ENCODE measurements around the gene SETDB1.
A peak's percentile ranks its signal among the peaks of the same experiment; 100 is the strongest.

Gene SETDB1

GRCh38 chr1:150926097-150926741 lies at the start of gene SETDB1 (continued):
- TF ChIP-seq PRDM4 (tag by site-specific recombination; IDR thresholded peaks at IDR 0.05): peak; percentile 71
- no peak for TF ChIP-seq ZSCAN5A (tag by site-specific recombination; IDR thresholded peaks at IDR 0.05)
- no peak for TF ChIP-seq RBAK (tag by site-specific recombination; IDR thresholded peaks at IDR 0.05)
- no peak for TF ChIP-seq ZNF670 (tag by site-specific recombination; IDR thresholded peaks at IDR 0.05; ENCODE audit: low read depth)
- TF ChIP-seq ZBTB20 (tag by site-specific recombination; IDR thresholded peaks at IDR 0.05): no peak
- TF ChIP-seq WT1 (tag by site-specific recombination; IDR thresholded peaks at IDR 0.05): no peak
- TF ChIP-seq ZNF133 (tag by site-specific recombination; IDR thresholded peaks at IDR 0.05): no peak
- TF ChIP-seq ZNF311 (tag by site-specific recombination; IDR thresholded peaks at IDR 0.05; ENCODE audit: borderline replicate concordance): no peak
- no peak for TF ChIP-seq ZNF169 (tag by site-specific recombination; IDR thresholded peaks at IDR 0.05)
- no peak for TF ChIP-seq HOXD13 (CRISPR knock-in tag; IDR thresholded peaks at IDR 0.05; ENCODE audit: borderline replicate concordance)
- TF ChIP-seq ZNF501 (tag by site-specific recombination; IDR thresholded peaks at IDR 0.05): peak; percentile 94
- no peak for TF ChIP-seq ZNF266 (tag by site-specific recombination; IDR thresholded peaks at IDR 0.05; ENCODE audit: low read depth)
- TF ChIP-seq ZNF629 (tag by site-specific recombination; IDR thresholded peaks at IDR 0.05): peak; percentile 80
- no peak for TF ChIP-seq ZNF350 (tag by site-specific recombination; IDR thresholded peaks at IDR 0.05)
- TF ChIP-seq ZNF157 (tag by site-specific recombination; IDR thresholded peaks at IDR 0.05): no peak
- peak; percentile 98 for TF ChIP-seq ZNF366 (tag by site-specific recombination; conservative IDR thresholded peaks at IDR 0.05)
- no peak for TF ChIP-seq HOXA7 (CRISPR knock-in tag; IDR thresholded peaks at IDR 0.05; ENCODE audit: borderline replicate concordance)
- no peak; the same call in none of the 2 replicates for TF ChIP-seq KLF16 (tag by site-specific recombination; IDR thresholded peaks at IDR 0.05)
- no peak for TF ChIP-seq ZNF274 (IDR thresholded peaks at IDR 0.05; ENCODE audit: low read length)
- no peak for TF ChIP-seq ZNF274 (tag by site-specific recombination; IDR thresholded peaks at IDR 0.05; ENCODE audit: borderline replicate concordance)
- peak; percentile 57 for TF ChIP-seq ZIC2 (tag by site-specific recombination; IDR thresholded peaks at IDR 0.05)
- TF ChIP-seq KLF7 (tag by site-specific recombination; IDR thresholded peaks at IDR 0.05; ENCODE audit: borderline replicate concordance): peak; percentile 76; the same call in 1 of the 2 replicates
- TF ChIP-seq ZNF645 (tag by site-specific recombination; IDR thresholded peaks at IDR 0.05): no peak
- TF ChIP-seq ZNF837 (tag by site-specific recombination; IDR thresholded peaks at IDR 0.05): no peak
- no peak for TF ChIP-seq ZSCAN16 (tag by site-specific recombination; IDR thresholded peaks at IDR 0.05)
- TF ChIP-seq ZSCAN18 (tag by site-specific recombination; IDR thresholded peaks at IDR 0.05): no peak
- no peak for TF ChIP-seq BCL6B (tag by site-specific recombination; IDR thresholded peaks at IDR 0.05)
- 0 out of 2 replicates have a peak, but pooled peaks have one; percentile 48 for TF ChIP-seq ZNF391 (tag by site-specific recombination; IDR thresholded peaks at IDR 0.05; ENCODE audit: borderline replicate concordance, low read depth)
- TF ChIP-seq ZNF48 (tag by site-specific recombination; IDR thresholded peaks at IDR 0.05): no peak
- TF ChIP-seq ZNF596 (tag by site-specific recombination; IDR thresholded peaks at IDR 0.05): no peak
- peak; percentile 59; the same call in 1 of the 2 replicates for TF ChIP-seq ZNF394 (tag by site-specific recombination; IDR thresholded peaks at IDR 0.05; ENCODE audit: borderline replicate concordance)
- no peak for TF ChIP-seq ATF2 (tag by site-specific recombination; IDR thresholded peaks at IDR 0.05; ENCODE audit: low read depth)
- peak; percentile 71 for TF ChIP-seq SP7 (tag by site-specific recombination; IDR thresholded peaks at IDR 0.05)

Measured in HEK293 (cell line).